ENCODE data around the gene GUCA1A. TPM values are rescaled to one million over a fixed set of nuclear protein-coding genes. Genes with fewer than 3 reads are reported as not detected.

The GUCA1A gene
- 0.25 and 0.63 TPM in 2 replicates for total RNA-seq
- 0.75 and 1.1 TPM in 2 replicates for polyA plus RNA-seq

GRCh38 chr6:42173101-42173500 lies at the start of gene GUCA1A:
Gene GUCA1A (plus strand): TSS chr6:42173364. CDS start chr6:42173614, 250 bp downstream.
- Histone ChIP-seq H3K9me3 (ENCODE audit: low read depth) (no peaks in the 10 kb centered on the region), H3K27me3 (no peaks in the 10 kb centered on the region), H3K27ac (no peak within 1 kb of the TSS), H3K36me3 (no peaks in the 10 kb centered on the region), H3K4me1 (ENCODE audit: low read depth) (no peaks in the 10 kb centered on the region), H3K4me3 (no peak within 1 kb of the TSS)
- TF ChIP-seq CTCF (IDR thresholded peaks at IDR 0.05; ENCODE audit: low read depth, low read length) = no peak
- no peak for DNase-seq (ENCODE audit: low read depth in 1 of 2, low spot score in 1 of 2)

GRCh38 chr6:42123379-42124103 lies 49.6 kb upstream of the GUCA1A start:
- Histone ChIP-seq H3K4me3 (no peak overlapping the region), H3K27ac (peak overlapping the region; percentile 30), H3K4me1 (ENCODE audit: low read depth) (peaks cover 8% of the 10 kb centered on the region), H3K9me3 (ENCODE audit: low read depth) (no peaks in the 10 kb centered on the region), H3K36me3 (no peaks in the 10 kb centered on the region), H3K27me3 (no peaks in the 10 kb centered on the region)
- no peak for TF ChIP-seq CTCF (IDR thresholded peaks at IDR 0.05; ENCODE audit: low read depth, low read length)
- DNase-seq (ENCODE audit: low read depth in 1 of 2, low spot score in 1 of 2) = no peak

GRCh38 chr6:42124223-42124836 lies 48.8 kb upstream of the GUCA1A start:
- no peak for DNase-seq (ENCODE audit: low read depth in 1 of 2, low spot score in 1 of 2)
- peak overlapping the region; percentile 30 for H3K27ac ChIP-seq
- H3K9me3 ChIP-seq (ENCODE audit: low read depth) = no peaks in the 10 kb centered on the region
- H3K27me3 ChIP-seq = no peaks in the 10 kb centered on the region
- H3K4me3 ChIP-seq = no peak overlapping the region
- peaks cover 12% of the 10 kb centered on the region for H3K4me1 ChIP-seq (ENCODE audit: low read depth)
- no peak for TF ChIP-seq CTCF (IDR thresholded peaks at IDR 0.05; ENCODE audit: low read depth, low read length)
- H3K36me3 ChIP-seq = no peaks in the 10 kb centered on the region

GRCh38 chr6:42125231-42125630 lies 47.9 kb upstream of the GUCA1A start:
- H3K36me3 ChIP-seq = no peaks in the 10 kb centered on the region
- H3K9me3 ChIP-seq (ENCODE audit: low read depth) = no peaks in the 10 kb centered on the region
- peaks cover 12% of the 10 kb centered on the region for H3K4me1 ChIP-seq (ENCODE audit: low read depth)
- H3K27me3 ChIP-seq = no peaks in the 10 kb centered on the region
- H3K27ac ChIP-seq = peak overlapping the region; percentile 66
- no peak for DNase-seq (ENCODE audit: low read depth in 1 of 2, low spot score in 1 of 2)
- no peak overlapping the region for H3K4me3 ChIP-seq
- TF ChIP-seq CTCF (IDR thresholded peaks at IDR 0.05; ENCODE audit: low read depth, low read length) = no peak

- Histone ChIP-seq H3K27ac (peak overlapping the region; percentile 66), H3K36me3 (no peaks in the 10 kb centered on the region)
- TF ChIP-seq CTCF (IDR thresholded peaks at IDR 0.05; ENCODE audit: low read depth, low read length) = no peak
These were observed 47.5 kb upstream of the GUCA1A start for GRCh38 chr6:42125663-42126062.

More at GRCh38 chr6:42125663-42126062, 47.5 kb upstream of the GUCA1A start:
- H3K27me3 ChIP-seq = no peaks in the 10 kb centered on the region
- no peaks in the 10 kb centered on the region for H3K9me3 ChIP-seq (ENCODE audit: low read depth)
- H3K4me3 ChIP-seq = no peak overlapping the region
- no peak for DNase-seq (ENCODE audit: low read depth in 1 of 2, low spot score in 1 of 2)
- H3K4me1 ChIP-seq (ENCODE audit: low read depth) = peaks cover 12% of the 10 kb centered on the region

All from cardiac muscle cell (in vitro differentiated cells and primary cell).